Heart left ventricle (tissue), 13 donors: ENCODE data around the gene FBXO34.

ENCODE experiments used
- CTCF ChIP-seq, 12 donors: fragments of 200-600 bp; sonication (generic) in 4 of 12; IDR thresholded peaks; one replicate each; pipeline versions ENCODE4 v1.5.0 to v1.8.0; 2018 to 2022; ENCODE audit warnings: antibody characterized with exemption in 12 of 12, mild to moderate bottlenecking in 5 of 12
- POLR2A ChIP-seq, 2 donors: fragments of 450-650 bp; IDR thresholded peaks; one replicate each; pipeline ENCODE4 v1.6.1; 2017; ENCODE audit warnings: antibody characterized with exemption in 2 of 2, mild to moderate bottlenecking in 2 of 2, moderate library complexity in 2 of 2
- donor health status: ischemic (EF 13 %, LVEDD 7.1; RV severe dilation, severe dysfunction).
- donor health status: DM: no; HTN: yes; CAD: no.
- donor health status: DM: no; HTN: no; CAD: no.
- donor health status: ischemic (EF 25% LVEDD 6.9; RV normal size, moderate dysfunction).
- donor health status: ischemic (EF 25% LVEDD 5.7; RV mildly dilated, moderate dysfunction).
- donor health status: ischemic (EF 35%, LVEDD 5.7; RV mildly dilated, moderate dysfunction).
- donor health status: nonischemic (EF 11% LVEDD 7.7; RV severe dilation, severe dysfunction).
- donor health status: DM: yes; HTN: yes; CAD: no.
- donor health status: PGD.
- donor health status: ischemic (EF 29% LVEDD 5.4; RV normal size, mild dysfunction).
- donor health status: nonischemic (EF 23%, LVEDD 6.1; RV moderate dilation, normal function).

GRCh38 chr14:55221968-55222367 lies 49.3 kb upstream of the FBXO34 start:
- TF ChIP-seq CTCF (IDR thresholded peaks at IDR 0.05), result no peak
- TF ChIP-seq POLR2A (IDR thresholded peaks at IDR 0.05), result no peak
